ENCODE results near the gene ATXN7L2. TPM values are rescaled to one million over a fixed set of nuclear protein-coding genes. Genes with fewer than 3 reads are reported as not detected.

ATXN7L2 gene
- total RNA-seq, 3 donors from 2014 or later, result 2.4 to 4.1 (median 2.9) TPM

DNA sequence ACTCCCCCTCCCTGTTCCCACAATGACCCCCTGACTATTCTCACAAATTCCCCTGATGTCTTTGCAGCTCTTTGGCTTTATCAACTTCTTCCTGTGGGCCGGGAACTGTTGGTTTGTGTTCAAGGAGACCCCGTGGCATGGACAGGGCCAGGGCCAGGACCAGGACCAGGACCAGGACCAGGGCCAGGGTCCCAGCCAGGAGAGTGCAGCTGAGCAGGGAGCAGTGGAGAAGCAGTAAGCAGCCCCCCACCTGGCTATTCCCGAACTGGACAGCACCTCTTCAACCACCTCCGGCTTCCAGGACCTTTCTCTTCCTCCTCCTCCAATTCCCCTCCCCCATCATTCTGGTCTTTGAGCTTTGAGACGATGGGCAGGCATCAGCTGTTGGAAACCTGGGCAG is 4.4 kb upstream of the ATXN7L2 start:
- Histone ChIP-seq H3K4me1 (no peaks in the 10 kb centered on the region), H3K27ac (no peak overlapping the region), H3K4me3 (no peak overlapping the region), H3K27me3 (no peaks in the 10 kb centered on the region), H3K9me3 (no peaks in the 10 kb centered on the region), H3K36me3 (no peaks in the 10 kb centered on the region)
- TF ChIP-seq, protein P1, sequence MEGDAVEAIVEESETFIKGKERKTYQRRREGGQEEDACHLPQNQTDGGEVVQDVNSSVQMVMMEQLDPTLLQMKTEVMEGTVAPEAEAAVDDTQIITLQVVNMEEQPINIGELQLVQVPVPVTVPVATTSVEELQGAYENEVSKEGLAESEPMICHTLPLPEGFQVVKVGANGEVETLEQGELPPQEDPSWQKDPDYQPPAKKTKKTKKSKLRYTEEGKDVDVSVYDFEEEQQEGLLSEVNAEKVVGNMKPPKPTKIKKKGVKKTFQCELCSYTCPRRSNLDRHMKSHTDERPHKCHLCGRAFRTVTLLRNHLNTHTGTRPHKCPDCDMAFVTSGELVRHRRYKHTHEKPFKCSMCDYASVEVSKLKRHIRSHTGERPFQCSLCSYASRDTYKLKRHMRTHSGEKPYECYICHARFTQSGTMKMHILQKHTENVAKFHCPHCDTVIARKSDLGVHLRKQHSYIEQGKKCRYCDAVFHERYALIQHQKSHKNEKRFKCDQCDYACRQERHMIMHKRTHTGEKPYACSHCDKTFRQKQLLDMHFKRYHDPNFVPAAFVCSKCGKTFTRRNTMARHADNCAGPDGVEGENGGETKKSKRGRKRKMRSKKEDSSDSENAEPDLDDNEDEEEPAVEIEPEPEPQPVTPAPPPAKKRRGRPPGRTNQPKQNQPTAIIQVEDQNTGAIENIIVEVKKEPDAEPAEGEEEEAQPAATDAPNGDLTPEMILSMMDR (IDR thresholded peaks at IDR 0.05), result no peak
- TF ChIP-seq POLR2A (IDR thresholded peaks at IDR 0.05) (no peak), POLR2AphosphoS5 (IDR thresholded peaks at IDR 0.05) (no peak)
- DNase-seq (ENCODE audit: low spot score in 2 of 2), result no peak
- intact Hi-C loops (cut with DNase I; ENCODE audit: low total_unique reads), result no loop called here

DNA sequence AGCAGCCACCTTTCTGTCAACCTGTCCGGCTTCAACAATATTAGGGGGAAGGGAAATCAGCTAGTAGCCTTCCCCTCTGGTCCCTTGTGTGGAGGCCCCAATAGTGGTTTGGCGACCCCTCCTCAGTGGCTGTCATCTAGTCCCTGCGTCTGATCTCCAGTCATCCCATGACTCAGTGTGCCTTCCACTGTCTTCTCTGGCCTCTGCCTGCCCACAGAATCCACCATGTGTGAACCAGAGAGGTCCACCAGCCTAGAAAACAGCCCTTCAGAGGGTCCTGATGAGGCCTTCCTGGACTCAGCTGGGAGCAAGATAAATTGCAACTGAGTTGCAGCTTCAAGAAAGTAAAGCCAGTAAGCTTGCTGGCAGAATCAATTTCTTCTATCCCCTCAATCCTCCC is 3.8 kb upstream of the ATXN7L2 start:
- DNase-seq (ENCODE audit: low spot score in 2 of 2), result no peak
- H3K4me3 ChIP-seq, result no peak overlapping the region
- no peaks in the 10 kb centered on the region for H3K9me3 ChIP-seq
- no peak overlapping the region for H3K27ac ChIP-seq
- TF ChIP-seq, protein P1 (IDR thresholded peaks at IDR 0.05), result no peak
- TF ChIP-seq POLR2A (IDR thresholded peaks at IDR 0.05), result no peak
- TF ChIP-seq POLR2AphosphoS5 (IDR thresholded peaks at IDR 0.05), result no peak
- H3K36me3 ChIP-seq, result no peaks in the 10 kb centered on the region
- intact Hi-C loops (cut with DNase I; ENCODE audit: low total_unique reads), result no loop called here
- no peaks in the 10 kb centered on the region for H3K27me3 ChIP-seq
- peaks cover 0 to 5% of the 10 kb centered on the region in 2 donors for H3K4me1 ChIP-seq

DNA sequence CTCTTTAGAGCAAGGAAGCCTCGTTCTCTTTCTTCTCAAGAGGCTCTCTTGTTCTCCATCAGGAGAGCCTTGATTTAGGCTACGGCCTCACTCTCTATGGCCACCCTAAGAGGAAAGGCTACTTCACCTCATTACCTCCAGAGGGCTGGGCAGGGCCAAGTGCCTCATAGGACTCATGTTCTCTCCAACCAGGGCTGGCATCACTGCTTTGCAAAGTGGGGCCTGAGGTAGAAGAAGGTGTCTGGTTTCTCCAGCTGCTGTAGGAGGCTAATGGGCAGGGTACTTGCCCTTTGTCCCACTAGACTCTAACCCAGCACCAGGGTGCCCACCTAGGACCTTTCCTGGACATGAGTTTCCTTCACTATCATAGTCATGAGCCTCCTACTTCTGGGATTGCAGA is 2.1 kb upstream of the ATXN7L2 start:
- Histone ChIP-seq H3K9me3 (no peaks in the 10 kb centered on the region), H3K27ac (no peak overlapping the region), H3K27me3 (no peaks in the 10 kb centered on the region), H3K4me3 (no peak overlapping the region), H3K36me3 (no peaks in the 10 kb centered on the region), H3K4me1 (peaks cover 0 to 8% of the 10 kb centered on the region in 2 donors)
- TF ChIP-seq POLR2AphosphoS5 (IDR thresholded peaks at IDR 0.05) (no peak), POLR2A (IDR thresholded peaks at IDR 0.05) (no peak)
- TF ChIP-seq, protein P1 (IDR thresholded peaks at IDR 0.05), result no peak
- intact Hi-C loops (cut with DNase I; ENCODE audit: low total_unique reads), result no loop called here
- no peak for DNase-seq (ENCODE audit: low spot score in 2 of 2)

DNA sequence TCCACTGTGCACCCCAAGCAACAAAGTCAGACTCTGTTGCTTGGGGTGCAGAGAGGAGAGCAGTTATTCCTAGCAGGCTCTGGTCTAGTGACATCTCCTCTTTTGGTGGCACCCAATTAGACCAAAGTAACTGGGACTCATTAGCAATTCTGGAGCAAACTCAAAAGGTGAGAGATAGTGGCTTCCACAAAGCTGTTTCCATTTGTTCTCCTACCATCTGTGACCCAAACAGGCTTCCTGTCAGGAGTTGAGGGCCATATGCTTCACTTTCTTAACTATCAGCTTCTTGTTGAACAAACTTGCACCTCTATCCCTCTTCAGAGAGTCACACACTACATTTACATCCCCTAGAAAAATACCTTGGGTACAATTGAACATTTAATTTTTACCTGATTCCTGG is 1.5 kb upstream of the ATXN7L2 start:
- intact Hi-C loops (cut with DNase I; ENCODE audit: low total_unique reads), result no loop called here
- TF ChIP-seq POLR2A (IDR thresholded peaks at IDR 0.05), result no peak
- TF ChIP-seq, protein P1 (IDR thresholded peaks at IDR 0.05), result no peak
- no peak for TF ChIP-seq POLR2AphosphoS5 (IDR thresholded peaks at IDR 0.05)
- H3K36me3 ChIP-seq, result no peaks in the 10 kb centered on the region
- H3K9me3 ChIP-seq, result no peaks in the 10 kb centered on the region
- H3K27me3 ChIP-seq, result no peaks in the 10 kb centered on the region
- no peak for DNase-seq (ENCODE audit: low spot score in 2 of 2)
- no peak overlapping the region for H3K4me3 ChIP-seq
- H3K4me1 ChIP-seq, result peaks cover 0 to 8% of the 10 kb centered on the region in 2 donors
- H3K27ac ChIP-seq, result no peak overlapping the region

DNA sequence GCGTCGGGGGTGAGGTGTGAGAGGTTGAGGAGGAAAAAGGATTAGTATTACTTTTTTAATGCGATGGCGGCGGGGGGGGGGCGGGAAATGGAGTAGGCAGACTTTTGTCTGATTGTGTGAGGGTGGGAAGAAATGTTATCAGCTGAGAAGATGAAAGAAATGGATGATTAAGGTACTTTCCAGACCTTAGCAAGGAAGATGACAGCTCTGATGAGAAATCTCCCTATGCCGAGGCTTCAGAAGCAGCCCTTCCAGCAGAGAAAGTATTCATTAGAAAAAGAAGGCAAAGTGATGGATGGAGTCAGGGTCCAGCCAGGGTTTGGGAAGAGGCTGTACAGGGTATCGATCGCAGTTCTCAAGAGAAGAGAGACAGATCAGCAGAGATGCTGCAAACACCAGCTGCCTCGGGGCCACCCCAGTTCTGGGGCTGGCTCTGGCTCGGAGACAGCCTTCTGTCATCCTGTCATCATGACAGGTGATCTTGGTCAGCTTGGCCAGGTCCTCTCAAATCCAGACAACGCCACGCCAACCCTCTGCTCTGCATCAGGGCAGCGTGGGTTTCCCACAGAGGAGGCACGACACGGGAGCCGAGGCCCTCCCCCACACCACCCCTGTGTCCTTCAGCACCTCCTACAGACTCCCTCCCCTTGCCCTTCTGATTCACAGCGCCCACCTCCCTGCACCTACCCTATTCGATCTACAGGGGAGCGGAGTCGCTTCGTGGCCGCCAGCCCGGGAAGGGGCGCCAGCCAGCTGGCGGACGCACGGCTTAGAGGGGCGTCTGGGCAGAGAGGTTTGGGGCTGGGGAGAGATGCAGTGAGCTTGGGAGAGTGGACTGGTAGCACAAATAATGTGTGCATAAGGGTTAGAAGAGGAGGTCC is 674 bp upstream of the ATXN7L2 start:
- no peak for TF ChIP-seq POLR2A (IDR thresholded peaks at IDR 0.05)
- no peak for TF ChIP-seq POLR2AphosphoS5 (IDR thresholded peaks at IDR 0.05)
- TF ChIP-seq, protein P1 (IDR thresholded peaks at IDR 0.05), result no peak
- H3K4me1 ChIP-seq, result peaks cover 0 to 8% of the 10 kb centered on the region in 2 donors
- no peak for DNase-seq (ENCODE audit: low spot score in 2 of 2)
- peak overlapping the region in 1 of 2 donors; percentile 43 for H3K27ac ChIP-seq
- H3K36me3 ChIP-seq, result no peaks in the 10 kb centered on the region
- H3K9me3 ChIP-seq, result no peaks in the 10 kb centered on the region
- peak overlapping the region; percentile 69 to 88 (median 70) for H3K4me3 ChIP-seq
- intact Hi-C loops (cut with DNase I; ENCODE audit: low total_unique reads), result no loop called here
- no peaks in the 10 kb centered on the region for H3K27me3 ChIP-seq
